ENCODE measurements around the gene POLG2.
"Not testable (repeated sequence)": the region's sequence is repeated elsewhere in the genome, so short reads cannot be mapped to it uniquely, and the experiment has no call there.

POLG2 gene

DNA sequence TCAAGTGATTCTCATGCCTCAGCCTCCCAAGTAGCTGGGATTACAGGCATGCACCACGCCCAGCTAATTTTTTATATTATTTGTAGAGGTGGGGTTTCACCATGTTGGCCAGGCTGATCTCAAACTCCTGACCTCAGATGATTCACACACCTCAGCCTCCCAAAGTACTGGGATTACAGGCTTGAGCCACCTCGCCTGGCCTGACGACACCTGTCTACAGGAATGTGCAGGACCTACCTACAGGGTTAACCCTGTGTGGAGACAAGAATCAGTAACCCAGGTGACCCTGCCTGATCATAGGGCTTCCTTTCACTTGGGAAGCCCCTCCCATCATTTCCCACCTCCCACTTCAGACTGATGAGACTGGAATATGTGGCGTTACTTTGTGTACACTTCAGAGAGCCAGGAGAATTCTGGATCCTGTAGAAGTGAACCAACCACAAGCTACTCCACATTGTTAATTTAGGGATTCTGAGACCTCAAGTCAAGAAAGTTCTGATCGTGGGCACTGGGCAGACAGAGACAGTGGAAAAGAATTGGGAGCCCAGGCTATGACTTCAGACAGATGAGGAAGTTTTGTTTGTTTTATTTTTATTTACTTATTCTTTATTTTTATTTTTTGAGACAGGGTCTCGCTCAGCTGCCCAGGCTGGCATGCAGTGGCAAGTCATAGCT lies 53.6 kb downstream of the POLG2 start:
- no peak for DNase-seq (ENCODE audit: extremely low read depth in 1 of 2, low read depth in 1 of 2)

DNA sequence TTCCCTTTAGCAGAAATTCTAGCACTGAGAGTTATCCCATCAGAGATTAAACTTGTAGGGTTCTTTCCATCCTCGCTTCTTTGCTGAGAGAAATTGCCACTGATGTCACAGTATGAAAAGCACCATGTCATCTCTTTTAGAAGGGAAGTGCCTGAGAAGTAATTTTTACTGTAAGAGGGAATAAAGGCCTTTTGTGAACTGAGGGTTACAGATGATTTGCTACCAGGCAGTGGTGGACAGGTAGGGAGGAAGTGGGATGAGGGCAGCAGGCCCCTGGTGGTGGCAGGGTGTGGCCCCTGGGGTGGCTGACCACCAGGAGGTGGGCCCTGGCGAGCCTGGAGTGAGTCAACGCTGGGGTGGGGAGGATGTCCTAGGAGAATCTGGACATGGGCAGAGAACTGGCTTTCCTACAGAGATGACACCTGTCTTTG lies 54.3 kb downstream of the POLG2 start:
- DNase-seq (ENCODE audit: extremely low read depth in 1 of 2, low read depth in 1 of 2), result no peak

GRCh38 chr17:64441772-64442540 lies 54.9 kb downstream of the POLG2 start:
- no peak for DNase-seq (ENCODE audit: extremely low read depth in 1 of 2, low read depth in 1 of 2)

DNA sequence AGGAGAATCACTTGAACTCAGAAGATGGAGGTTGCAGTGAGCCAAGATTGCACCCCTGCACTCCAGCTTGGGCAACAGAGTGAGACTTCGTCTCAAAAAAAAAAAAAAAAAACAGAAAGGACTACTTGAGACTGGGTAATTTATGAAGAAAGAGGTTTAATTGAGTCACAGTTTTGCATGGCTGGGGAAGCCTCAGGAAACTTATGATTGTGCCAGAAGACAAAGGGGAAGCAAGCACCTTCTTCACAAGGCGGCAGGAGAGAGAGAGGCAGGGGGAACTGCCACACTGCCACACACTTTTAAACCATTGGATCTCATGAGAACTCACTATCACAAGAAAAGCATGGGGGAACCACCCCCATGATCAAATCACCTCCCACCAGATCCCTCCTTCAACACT lies 56.9 kb downstream of the POLG2 start:
- DNase-seq (ENCODE audit: extremely low read depth in 1 of 2, low read depth in 1 of 2), result no peak

DNA sequence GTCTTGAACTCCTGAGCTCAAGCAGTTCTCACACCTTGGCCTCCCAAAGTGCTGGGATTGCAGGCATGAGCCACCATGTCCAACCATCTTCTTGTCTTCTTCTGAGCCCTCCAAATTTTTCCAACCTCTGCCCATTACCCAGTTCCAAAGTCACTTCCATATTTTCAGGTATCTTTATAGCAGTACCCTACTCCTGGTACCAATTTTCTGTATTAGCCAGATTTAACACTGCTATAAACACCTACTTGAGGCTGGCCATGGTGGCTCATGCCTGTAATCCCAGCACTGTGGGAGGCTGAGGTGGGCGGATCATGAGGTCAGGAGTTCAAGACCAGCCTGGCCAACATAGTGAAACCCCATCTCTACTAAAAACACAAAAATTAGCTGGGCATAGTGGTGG lies 57.3 kb downstream of the POLG2 start:
- DNase-seq (ENCODE audit: extremely low read depth in 1 of 2, low read depth in 1 of 2), result not testable (repeated sequence)

DNA sequence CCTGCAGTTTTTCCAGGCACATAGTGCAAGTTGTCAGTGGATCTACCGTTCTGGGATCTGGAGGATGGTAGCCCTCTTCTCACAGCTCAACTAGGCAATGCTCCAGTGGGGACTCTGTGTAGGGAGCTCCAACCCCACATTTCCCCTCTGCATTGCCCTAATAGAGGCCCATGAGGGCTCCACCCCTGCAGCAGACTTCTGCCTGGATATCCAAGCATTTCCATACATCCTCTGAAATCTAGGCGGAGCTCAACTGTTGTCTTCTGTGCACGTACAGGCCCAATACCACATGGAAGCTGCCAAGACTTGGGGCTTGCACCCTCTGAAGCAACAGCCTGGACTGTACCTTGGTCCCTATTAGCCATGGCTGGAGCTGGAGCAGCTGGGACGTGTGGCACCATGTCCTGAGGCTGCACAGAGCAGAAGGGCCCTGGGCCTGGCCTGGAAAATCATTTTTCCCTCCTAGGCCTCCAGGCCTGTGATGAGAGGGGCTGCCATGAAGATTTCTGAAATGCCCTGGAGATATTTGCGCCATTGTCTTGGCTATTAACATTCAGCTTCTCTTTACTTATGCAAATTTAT lies 58.8 kb downstream of the POLG2 start:
- no peak for DNase-seq (ENCODE audit: extremely low read depth in 1 of 2, low read depth in 1 of 2)

DNA sequence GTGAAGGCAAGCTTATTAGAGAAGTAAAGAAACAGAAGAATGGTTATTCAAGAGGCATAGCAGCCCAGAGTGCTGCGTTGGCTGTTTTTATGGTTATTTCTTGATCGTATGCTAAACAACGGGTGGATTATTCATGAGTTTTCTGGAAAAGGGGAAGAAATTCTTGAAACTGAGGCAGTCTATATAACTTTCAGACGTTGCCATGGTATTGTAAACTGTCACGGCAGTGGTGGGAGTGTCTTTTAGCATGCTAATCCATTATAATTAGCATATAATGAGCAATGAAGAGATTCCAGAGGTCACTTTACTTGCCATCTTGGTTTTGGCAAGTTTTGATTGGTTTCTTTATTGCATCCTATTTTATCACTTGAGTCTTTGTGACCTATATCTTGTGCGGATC lies 65.3 kb downstream of the POLG2 start:
- DNase-seq (ENCODE audit: extremely low read depth in 1 of 2, low read depth in 1 of 2), result no peak

- DNase-seq (ENCODE audit: extremely low read depth in 1 of 2, low read depth in 1 of 2), result not testable (repeated sequence)
Observed at GRCh38 chr17:64430036-64430435, 66.8 kb downstream of the POLG2 start.

DNA sequence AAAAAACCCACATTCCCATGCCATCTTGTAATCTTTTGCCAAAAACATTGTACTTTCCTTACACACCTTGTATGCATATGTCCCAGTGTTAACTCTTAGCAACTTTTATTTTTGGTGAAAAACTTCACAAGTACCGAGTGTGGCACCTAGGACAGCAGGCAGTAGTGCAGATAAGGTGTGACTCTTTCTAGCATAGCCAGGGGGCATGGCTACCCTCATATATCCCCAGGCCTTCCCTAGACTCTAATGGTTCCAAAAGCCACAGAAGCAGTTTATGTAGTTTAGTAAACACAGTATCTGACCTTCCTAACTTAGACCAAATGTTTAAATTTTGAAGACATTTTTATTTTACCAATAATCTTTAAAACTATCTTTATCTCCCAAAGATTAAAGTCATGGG lies 68.4 kb downstream of the POLG2 start:
- DNase-seq (ENCODE audit: extremely low read depth in 1 of 2, low read depth in 1 of 2), result no peak
